Trophoblast cell (in vitro differentiated cells and primary cell): ENCODE measurements around the gene PCMTD2.

ENCODE experiments used
- DNase-seq, 2 donors: peaks; one replicate each; pipeline ENCODE4 v3.0.0-alpha.2; 2016
- H2AFZ ChIP-seq: 2 replicates; pipeline ENCODE4 v1.6.1; 2013; ENCODE audit warnings: low read length, moderate library complexity, mild to moderate bottlenecking; ENCODE audit not compliant: insufficient read depth, poor library complexity
- H2AK5ac ChIP-seq: 2 replicates; pipeline ENCODE4 v1.6.1; 2013; ENCODE audit warnings: mild to moderate bottlenecking, low read length
- H2BK120ac ChIP-seq: 2 replicates; pipeline ENCODE4 v1.6.1; 2013; ENCODE audit warnings: low read length, mild to moderate bottlenecking, moderate library complexity; ENCODE audit not compliant: insufficient read depth, poor library complexity
- H2BK12ac ChIP-seq: 2 replicates; pipeline ENCODE4 v1.6.1; 2013; ENCODE audit warnings: mild to moderate bottlenecking, low read length, moderate library complexity
- H2BK5ac ChIP-seq: 2 replicates; pipeline ENCODE4 v1.6.1; 2013; ENCODE audit warnings: low read length, low read depth, moderate library complexity, mild to moderate bottlenecking; ENCODE audit not compliant: poor library complexity
- H3K14ac ChIP-seq: 2 replicates; pipeline ENCODE4 v1.6.1; 2013; ENCODE audit warnings: mild to moderate bottlenecking, low read length
- H3K18ac ChIP-seq: 2 replicates; pipeline ENCODE4 v1.6.1; 2013; ENCODE audit warnings: mild to moderate bottlenecking, low read length
- H3K23ac ChIP-seq: 2 replicates; pipeline ENCODE4 v1.6.1; 2013; ENCODE audit warnings: low read length
- H3K27ac ChIP-seq: 2 replicates; pipeline ENCODE4 v1.5.1; 2013; ENCODE audit warnings: low read depth, mild to moderate bottlenecking, inconsistent platforms, low read length, moderate library complexity
- H3K27me3 ChIP-seq: 2 replicates; pipeline ENCODE4 v1.6.1; 2013; ENCODE audit warnings: inconsistent platforms, mild to moderate bottlenecking, low read length, moderate library complexity; ENCODE audit not compliant: insufficient read depth
- H3K36me3 ChIP-seq, 2 experiments: 1 replicate in 1 of 2; 2 replicates in 1 of 2; pipeline ENCODE4 v1.6.1; 2013; ENCODE audit warnings: low read length in 2 of 2, mild to moderate bottlenecking in 2 of 2, moderate library complexity in 1 of 2; ENCODE audit not compliant: insufficient read depth in 2 of 2, control insufficient read depth in 1 of 2
- H3K4ac ChIP-seq: 2 replicates; pipeline ENCODE4 v1.6.1; 2013; ENCODE audit warnings: low read depth, mild to moderate bottlenecking, low read length, moderate library complexity
- H3K4me1 ChIP-seq, 2 experiments: 1 replicate in 1 of 2; 2 replicates in 1 of 2; pipeline ENCODE4 v1.6.1; 2013; ENCODE audit warnings: low read length in 2 of 2, mild to moderate bottlenecking in 2 of 2, moderate library complexity in 1 of 2; ENCODE audit not compliant: insufficient read depth in 2 of 2, control insufficient read depth in 1 of 2
- H3K4me2 ChIP-seq: 2 replicates; pipeline ENCODE4 v1.6.1; 2013; ENCODE audit warnings: inconsistent platforms, mild to moderate bottlenecking, low read length, moderate library complexity
- H3K4me3 ChIP-seq: 2 replicates; pipeline ENCODE4 v1.5.1; 2013; ENCODE audit warnings: mild to moderate bottlenecking, low read depth, low read length, inconsistent platforms
- H3K79me1 ChIP-seq: one replicate; pipeline ENCODE4 v1.6.1; 2013; ENCODE audit warnings: low read length
- H3K79me2 ChIP-seq: 2 replicates; pipeline ENCODE4 v1.6.1; 2013; ENCODE audit warnings: low read length, mild to moderate bottlenecking; ENCODE audit not compliant: control insufficient read depth, insufficient read depth, poor library complexity
- H3K9ac ChIP-seq: 2 replicates; pipeline ENCODE4 v1.6.1; 2013; ENCODE audit warnings: mild to moderate bottlenecking, low read length
- H3K9me3 ChIP-seq: 2 replicates; pipeline ENCODE4 v1.6.1; 2013; ENCODE audit warnings: low read depth, mild to moderate bottlenecking, control low read depth, inconsistent platforms, low read length; ENCODE audit not compliant: insufficient read depth
- H4K12ac ChIP-seq: 2 replicates; pipeline ENCODE4 v1.6.1; 2013; ENCODE audit warnings: low read depth, mild to moderate bottlenecking, low read length, moderate library complexity
- H4K8ac ChIP-seq: 2 replicates; pipeline ENCODE4 v1.6.1; 2013; ENCODE audit warnings: low read depth, mild to moderate bottlenecking, low read length, moderate library complexity
- H4K91ac ChIP-seq: one replicate; pipeline ENCODE4 v1.6.1; 2013; ENCODE audit warnings: low read depth, mild to moderate bottlenecking, low read length, moderate library complexity
- WGBS: extraction: QIAGEN DNeasy Blood & Tissue Kit; methylation state at CpG from one replicate; pipeline ENCODE4 v1.1.7; 2013; ENCODE audit warnings: missing lambda C conversion rate; ENCODE audit not compliant: insufficient read length, insufficient coverage; ENCODE audit errors: extremely low coverage; 5-methylcytosine and 5-hydroxymethylcytosine counted together

Gene PCMTD2

DNA sequence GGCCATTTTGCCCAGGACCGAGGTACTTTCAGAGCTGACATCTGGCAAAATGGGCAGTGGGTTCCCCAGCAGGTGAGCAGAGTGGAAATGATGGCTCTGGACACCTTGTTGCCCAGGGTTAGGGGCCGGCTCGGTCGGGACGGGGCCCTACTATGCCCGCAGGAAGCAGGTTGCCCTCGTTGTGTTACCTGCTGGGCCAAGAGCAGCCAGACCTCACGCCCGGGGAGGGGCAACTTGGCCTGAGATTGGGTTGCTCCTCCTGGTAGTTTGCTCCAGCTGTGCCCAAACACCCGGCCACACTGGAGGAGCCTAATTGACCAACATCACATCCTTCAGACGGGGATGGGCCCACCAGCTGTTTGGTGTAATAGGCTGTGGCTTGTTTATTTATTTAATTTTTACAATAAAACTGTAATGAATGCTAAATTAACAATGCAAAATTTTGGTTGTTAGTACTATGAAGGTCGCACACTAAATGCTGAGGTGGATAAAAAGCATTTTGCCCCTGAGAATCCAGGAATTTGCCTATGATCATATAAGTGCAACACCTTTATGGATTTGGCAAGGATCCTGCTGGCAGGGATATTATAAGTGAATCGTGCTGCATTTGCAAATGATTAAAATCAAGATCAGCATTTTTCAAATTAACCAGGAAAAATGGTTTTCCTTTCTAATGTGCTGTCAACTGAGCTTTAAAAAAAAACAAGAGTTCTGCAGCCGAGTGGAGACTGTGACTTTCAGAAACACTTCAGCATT lies 26.6 kb upstream of the PCMTD2 start:
- no CpG with 5 or more reads among the region's 14 CpGs for WGBS
- no peak overlapping the region for H4K91ac ChIP-seq
- DNase-seq, result no peak
- no peak overlapping the region for H2BK12ac ChIP-seq
- H4K12ac ChIP-seq, result no peak overlapping the region
- no peak overlapping the region for H2AK5ac ChIP-seq
- no peak overlapping the region for H3K23ac ChIP-seq
- H3K36me3 ChIP-seq, result no peaks in the 10 kb centered on the region
- no peak overlapping the region for H3K14ac ChIP-seq
- no peaks in the 10 kb centered on the region for H3K79me1 ChIP-seq
- H2AFZ ChIP-seq, result no peak overlapping the region
- no peaks in the 10 kb centered on the region for H3K79me2 ChIP-seq
- no peak overlapping the region for H2BK120ac ChIP-seq
- no peak overlapping the region for H3K4ac ChIP-seq
- H3K9me3 ChIP-seq, result peaks cover 5% of the 10 kb centered on the region
- no peak overlapping the region for H4K8ac ChIP-seq
- no peak overlapping the region for H2BK5ac ChIP-seq
- H3K18ac ChIP-seq, result no peak overlapping the region
- no peak overlapping the region for H3K4me3 ChIP-seq
- no peak overlapping the region for H3K9ac ChIP-seq
- H3K27me3 ChIP-seq, result no peaks in the 10 kb centered on the region
- no peaks in the 10 kb centered on the region for H3K4me1 ChIP-seq
- H3K4me2 ChIP-seq, result no peak overlapping the region
- H3K27ac ChIP-seq, result no peak overlapping the region

- no peak overlapping the region for H2BK120ac ChIP-seq
- H2AK5ac ChIP-seq, result no peak overlapping the region
These were observed 26.0 kb upstream of the PCMTD2 start for GRCh38 chr20:64229507-64230061.

DNA sequence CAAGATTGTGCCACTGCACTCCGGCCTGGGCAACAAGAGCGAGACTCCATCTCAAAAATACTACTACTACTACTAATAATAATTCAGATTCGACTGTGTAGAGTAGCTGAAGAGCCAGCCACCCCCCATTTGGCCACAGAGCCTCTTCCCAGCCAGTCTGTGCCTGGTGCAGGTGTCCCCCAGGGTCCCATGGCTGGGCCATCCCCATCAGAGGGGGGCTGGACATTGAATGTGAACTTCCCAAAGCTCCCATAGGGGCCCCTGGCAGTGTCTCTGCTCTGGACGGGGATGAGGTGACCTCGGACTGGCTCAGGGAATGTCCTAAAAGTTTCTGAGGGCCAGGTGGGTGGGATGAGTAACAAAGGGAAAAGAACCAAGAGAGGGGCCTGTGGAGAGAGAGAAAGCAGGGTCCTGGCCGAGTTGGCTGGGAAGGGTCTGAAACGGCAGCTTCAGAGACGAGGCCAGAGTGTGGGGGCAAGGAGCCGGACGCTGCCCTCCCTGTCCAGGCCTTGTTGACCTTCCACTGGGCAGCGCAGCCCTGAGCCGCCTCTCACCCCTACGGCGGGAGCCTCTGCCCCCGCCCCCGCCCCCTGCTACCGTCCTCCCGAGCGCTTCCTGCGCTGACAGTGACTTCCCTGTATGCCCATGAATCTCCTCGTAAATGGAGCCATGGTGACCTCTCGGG lies 24.9 kb upstream of the PCMTD2 start:
- Histone ChIP-seq H3K36me3 (no peaks in the 10 kb centered on the region), H2AFZ (no peak overlapping the region), H4K12ac (no peak overlapping the region), H3K4me2 (no peak overlapping the region), H3K14ac (no peak overlapping the region), H2BK12ac (no peak overlapping the region), H2BK120ac (no peak overlapping the region), H3K4me1 (no peaks in the 10 kb centered on the region), H3K4ac (no peak overlapping the region), H3K4me3 (no peak overlapping the region), H3K79me2 (no peaks in the 10 kb centered on the region), H3K9ac (no peak overlapping the region), H3K18ac (no peak overlapping the region), H2BK5ac (no peak overlapping the region), H3K23ac (no peak overlapping the region), H3K27ac (no peak overlapping the region), H4K8ac (no peak overlapping the region), H3K79me1 (no peaks in the 10 kb centered on the region), H2AK5ac (no peak overlapping the region), H3K9me3 (peaks cover 14% of the 10 kb centered on the region), H3K27me3 (no peaks in the 10 kb centered on the region), H4K91ac (no peak overlapping the region)
- DNase-seq, result no peak
- no CpG with 5 or more reads among the region's 22 CpGs for WGBS

More at GRCh38 chr20:64229507-64230061, 26.0 kb upstream of the PCMTD2 start:
- Histone ChIP-seq H3K4me3 (no peak overlapping the region), H3K14ac (no peak overlapping the region), H3K27me3 (no peaks in the 10 kb centered on the region), H2BK12ac (no peak overlapping the region), H2AFZ (no peak overlapping the region), H4K91ac (no peak overlapping the region), H3K4me1 (no peaks in the 10 kb centered on the region), H3K18ac (no peak overlapping the region), H3K9ac (no peak overlapping the region), H3K9me3 (peaks cover 11% of the 10 kb centered on the region), H4K12ac (no peak overlapping the region), H3K79me2 (no peaks in the 10 kb centered on the region), H2BK5ac (no peak overlapping the region), H3K23ac (no peak overlapping the region), H3K4me2 (no peak overlapping the region), H3K4ac (no peak overlapping the region), H3K36me3 (no peaks in the 10 kb centered on the region), H3K79me1 (no peaks in the 10 kb centered on the region), H3K27ac (no peak overlapping the region), H4K8ac (no peak overlapping the region)
- no peak for DNase-seq
- no CpG with 5 or more reads among the region's 8 CpGs for WGBS

- H4K8ac ChIP-seq, result no peak overlapping the region
- no CpG with 5 or more reads among the region's 27 CpGs for WGBS
- H3K14ac ChIP-seq, result no peak overlapping the region
- H3K4me1 ChIP-seq, result no peaks in the 10 kb centered on the region
- H3K9me3 ChIP-seq, result peaks cover 12% of the 10 kb centered on the region
- no peak overlapping the region for H3K23ac ChIP-seq
- no peak overlapping the region for H2AK5ac ChIP-seq
- H2BK5ac ChIP-seq, result no peak overlapping the region
- H4K91ac ChIP-seq, result no peak overlapping the region
- H3K4me3 ChIP-seq, result no peak overlapping the region
- H3K79me1 ChIP-seq, result no peaks in the 10 kb centered on the region
- no peak overlapping the region for H3K9ac ChIP-seq
- no peak overlapping the region for H2BK12ac ChIP-seq
- H3K4ac ChIP-seq, result no peak overlapping the region
- H3K36me3 ChIP-seq, result no peaks in the 10 kb centered on the region
- no peaks in the 10 kb centered on the region for H3K79me2 ChIP-seq
- no peak overlapping the region for H4K12ac ChIP-seq
- H2AFZ ChIP-seq, result no peak overlapping the region
- DNase-seq, result no peak
- H3K18ac ChIP-seq, result no peak overlapping the region
- no peak overlapping the region for H3K27ac ChIP-seq
- no peaks in the 10 kb centered on the region for H3K27me3 ChIP-seq
- no peak overlapping the region for H3K4me2 ChIP-seq
- no peak overlapping the region for H2BK120ac ChIP-seq
These were observed 23.7 kb upstream of the PCMTD2 start for GRCh38 chr20:64231621-64232550.
